Measurements from ENCODE around the gene SPO11.

- TF ChIP-seq GATA3 (IDR thresholded peaks at IDR 0.05; ENCODE audit: low read depth, low read length) (no peak), GATA2 (IDR thresholded peaks at IDR 0.05; ENCODE audit: low read depth, low read length) (no peak)
Measured at GRCh38 chr20:57316795-57317201, 12.8 kb upstream of the SPO11 start.
